HG03039 (cell line): ENCODE data around the gene TBX3.

Experiments used
- ATAC-seq: cut with Tn5 transposase; IDR thresholded peaks from one replicate; pipeline ENCODE4 v1.9.1; 2021; ENCODE audit warnings: mild to moderate bottlenecking, moderate library complexity; ENCODE audit not compliant: unreplicated experiment

The TBX3 gene

GRCh38 chr12:114669401-114670290, 14.3 kb downstream of the TBX3 start:
- no peak for ATAC-seq

- no peak for ATAC-seq
Observed at GRCh38 chr12:114668886-114669288, 15.1 kb downstream of the TBX3 start.

GRCh38 chr12:114668151-114668885, 15.7 kb downstream of the TBX3 start:
- no peak for ATAC-seq

- no peak for ATAC-seq
Observed at GRCh38 chr12:114667669-114668150, 16.3 kb downstream of the TBX3 start.

- no peak for ATAC-seq
Observed at GRCh38 chr12:114666746-114667668, 17.0 kb downstream of the TBX3 start.

- ATAC-seq: no peak
Observed at GRCh38 chr12:114665411-114666260, 18.3 kb downstream of the TBX3 start.

- no peak for ATAC-seq
Observed at GRCh38 chr12:114664651-114665320, 19.2 kb downstream of the TBX3 start.

GRCh38 chr12:114662512-114663177, 21.3 kb downstream of the TBX3 start:
- no peak for ATAC-seq

- ATAC-seq: no peak
Observed at GRCh38 chr12:114661245-114661644, 22.7 kb downstream of the TBX3 start.

GRCh38 chr12:114659084-114659483, 24.9 kb downstream of the TBX3 start:
- no peak for ATAC-seq

- ATAC-seq: no peak
Observed at GRCh38 chr12:114658002-114658441, 26.0 kb downstream of the TBX3 start.

GRCh38 chr12:114657597-114657920, 26.4 kb downstream of the TBX3 start:
- no peak for ATAC-seq

GRCh38 chr12:114656906-114657596, 26.9 kb downstream of the TBX3 start:
- no peak for ATAC-seq

GRCh38 chr12:114655934-114656749, 27.8 kb downstream of the TBX3 start:
- no peak for ATAC-seq

GRCh38 chr12:114649585-114649984, 34.4 kb downstream of the TBX3 start:
- ATAC-seq: no peak

- no peak for ATAC-seq
Observed at GRCh38 chr12:114648711-114649110, 35.3 kb downstream of the TBX3 start.

- ATAC-seq: no peak
Observed at GRCh38 chr12:114638790-114639435, 45.1 kb downstream of the TBX3 start.
